PFSK-1 (cell line): ENCODE measurements around the gene HIRIP3.

Experiments
- POLR2AphosphoS5 ChIP-seq: IDR thresholded peaks from 2 replicates; pipeline ENCODE4 v1.6.1; 2012; ENCODE audit warnings: low read depth, mild to moderate bottlenecking, control low read depth, low read length, moderate library complexity
- SIN3A ChIP-seq: IDR thresholded peaks from 2 replicates; pipeline ENCODE4 v1.6.1; 2012; ENCODE audit warnings: mild to moderate bottlenecking, low read length, moderate library complexity, borderline replicate concordance; ENCODE audit not compliant: insufficient read depth
- TAF1 ChIP-seq: IDR thresholded peaks from 2 replicates; pipeline ENCODE4 v1.6.1; 2012; ENCODE audit warnings: low read length, control low read depth, borderline replicate concordance; ENCODE audit not compliant: insufficient read depth
- TF ChIP-seq, protein P1 (sequence below), 2 experiments: IDR thresholded peaks; 2 replicates each; pipeline versions ENCODE4 v1.6.1 to v1.8.0; 2011 to 2012; ENCODE audit warnings: low read depth in 2 of 2, low read length in 2 of 2, control low read depth in 1 of 2, inconsistent platforms in 1 of 2, mild to moderate bottlenecking in 1 of 2, moderate library complexity in 1 of 2; ENCODE audit not compliant: insufficient read depth in 1 of 2

- TF ChIP-seq, protein P1, sequence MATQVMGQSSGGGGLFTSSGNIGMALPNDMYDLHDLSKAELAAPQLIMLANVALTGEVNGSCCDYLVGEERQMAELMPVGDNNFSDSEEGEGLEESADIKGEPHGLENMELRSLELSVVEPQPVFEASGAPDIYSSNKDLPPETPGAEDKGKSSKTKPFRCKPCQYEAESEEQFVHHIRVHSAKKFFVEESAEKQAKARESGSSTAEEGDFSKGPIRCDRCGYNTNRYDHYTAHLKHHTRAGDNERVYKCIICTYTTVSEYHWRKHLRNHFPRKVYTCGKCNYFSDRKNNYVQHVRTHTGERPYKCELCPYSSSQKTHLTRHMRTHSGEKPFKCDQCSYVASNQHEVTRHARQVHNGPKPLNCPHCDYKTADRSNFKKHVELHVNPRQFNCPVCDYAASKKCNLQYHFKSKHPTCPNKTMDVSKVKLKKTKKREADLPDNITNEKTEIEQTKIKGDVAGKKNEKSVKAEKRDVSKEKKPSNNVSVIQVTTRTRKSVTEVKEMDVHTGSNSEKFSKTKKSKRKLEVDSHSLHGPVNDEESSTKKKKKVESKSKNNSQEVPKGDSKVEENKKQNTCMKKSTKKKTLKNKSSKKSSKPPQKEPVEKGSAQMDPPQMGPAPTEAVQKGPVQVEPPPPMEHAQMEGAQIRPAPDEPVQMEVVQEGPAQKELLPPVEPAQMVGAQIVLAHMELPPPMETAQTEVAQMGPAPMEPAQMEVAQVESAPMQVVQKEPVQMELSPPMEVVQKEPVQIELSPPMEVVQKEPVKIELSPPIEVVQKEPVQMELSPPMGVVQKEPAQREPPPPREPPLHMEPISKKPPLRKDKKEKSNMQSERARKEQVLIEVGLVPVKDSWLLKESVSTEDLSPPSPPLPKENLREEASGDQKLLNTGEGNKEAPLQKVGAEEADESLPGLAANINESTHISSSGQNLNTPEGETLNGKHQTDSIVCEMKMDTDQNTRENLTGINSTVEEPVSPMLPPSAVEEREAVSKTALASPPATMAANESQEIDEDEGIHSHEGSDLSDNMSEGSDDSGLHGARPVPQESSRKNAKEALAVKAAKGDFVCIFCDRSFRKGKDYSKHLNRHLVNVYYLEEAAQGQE (IDR thresholded peaks at IDR 0.05; ENCODE audit: insufficient read depth in 1 of 2, low read depth in 2 of 2, low read length in 2 of 2) = no peak
- TF ChIP-seq TAF1 = no peak
- no peak for TF ChIP-seq POLR2AphosphoS5
- no peak for TF ChIP-seq SIN3A
Observed at GRCh38 chr16:30003670-30004423, 8.4 kb upstream of the HIRIP3 start.
